ENCODE measurements around the gene TIMP4. TPM values are rescaled to one million over a fixed set of nuclear protein-coding genes. Genes with fewer than 3 reads are reported as not detected.

Gene TIMP4
- total RNA-seq, 1 experiment from 2014 or later: 8.4 TPM

DNA sequence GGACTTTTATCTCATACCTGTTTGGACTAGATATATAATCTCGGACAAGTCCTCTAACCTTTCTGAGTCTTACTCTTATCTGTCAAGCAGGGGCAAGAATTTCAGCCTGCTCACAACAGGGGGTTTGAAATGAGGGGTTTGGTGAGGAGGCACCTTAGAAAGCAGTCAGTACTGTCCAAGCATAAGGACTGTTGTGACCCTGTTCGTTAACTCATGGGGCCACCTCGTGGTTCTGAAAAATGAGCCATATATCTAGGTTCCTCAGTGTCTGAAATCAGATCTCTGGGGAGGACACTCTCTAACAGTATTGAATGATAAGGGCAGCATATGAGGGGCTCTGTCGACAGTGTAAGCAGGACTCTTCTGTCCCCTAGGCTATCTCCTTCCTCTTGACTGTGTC, 7.2 kb upstream of the TIMP4 start:
- Histone ChIP-seq H2BK12ac (ENCODE audit: insufficient read length, low read depth, low read length) (no peak overlapping the region), H3K18ac (ENCODE audit: insufficient read length, low read depth, low read length) (no peak overlapping the region), H3K27me3 (ENCODE audit: insufficient read depth, low read length) (no peaks in the 10 kb centered on the region), H3K27ac (ENCODE audit: insufficient read length, low read depth, low read length) (no peak overlapping the region), H2BK15ac (ENCODE audit: low read depth, low read length) (no peak overlapping the region), H3K79me1 (ENCODE audit: insufficient read depth, low read depth, low read length, poor library complexity, severe bottlenecking) (no peaks in the 10 kb centered on the region), H4K20me1 (ENCODE audit: control insufficient read depth, insufficient read depth, insufficient read length) (no peaks in the 10 kb centered on the region), H3K56ac (ENCODE audit: insufficient read length, low read depth, low read length) (no peak overlapping the region), H4K8ac (replicated peaks; ENCODE audit: insufficient read length, low read depth, low read length) (no peak overlapping the region), H3K9me3 (ENCODE audit: control insufficient read depth, low read depth, low read length) (no peaks in the 10 kb centered on the region), H3K23me2 (ENCODE audit: insufficient read length, low read depth, low read length, poor library complexity, severe bottlenecking) (no peaks in the 10 kb centered on the region), H3K14ac (ENCODE audit: insufficient read depth, low read length) (no peak overlapping the region), H3K79me2 (ENCODE audit: insufficient read depth, low read length) (no peaks in the 10 kb centered on the region), H3K4ac (ENCODE audit: low read depth, low read length) (no peak overlapping the region), H2BK20ac (ENCODE audit: low read depth, low read length, poor library complexity, severe bottlenecking) (no peak overlapping the region), H2BK120ac (ENCODE audit: low read depth, low read length, poor library complexity, severe bottlenecking) (no peak overlapping the region), H3K9ac (ENCODE audit: extremely low read depth, insufficient read length, low read length) (no peak overlapping the region), H4K5ac (ENCODE audit: insufficient read length, low read depth, low read length) (no peak overlapping the region), H3T11ph (ENCODE audit: low read length) (no peak overlapping the region), H3K4me1 (ENCODE audit: insufficient read depth, low read length) (no peaks in the 10 kb centered on the region), H4K91ac (ENCODE audit: insufficient read length, low read depth, low read length) (no peak overlapping the region), H3K4me2 (ENCODE audit: insufficient read depth, insufficient read length, low read length) (no peak overlapping the region), H2AFZ (ENCODE audit: low read length) (no peak overlapping the region), H2BK5ac (ENCODE audit: insufficient read length, low read length) (no peak overlapping the region), H2AK5ac (ENCODE audit: insufficient read length, low read length) (no peak overlapping the region), H3K23ac (ENCODE audit: insufficient read length, low read depth, low read length) (no peak overlapping the region)
- H3K9me3 Mint-ChIP-seq: peaks cover 0 to 6% of the 10 kb centered on the region in 2 experiments; a peak in 2 of 5 replicates
- peaks cover 10 to 11% of the 10 kb centered on the region in 2 experiments for H3K4me1 Mint-ChIP-seq
- H3K4me3 Mint-ChIP-seq: no peak overlapping the region
- TF ChIP-seq, protein P1, sequence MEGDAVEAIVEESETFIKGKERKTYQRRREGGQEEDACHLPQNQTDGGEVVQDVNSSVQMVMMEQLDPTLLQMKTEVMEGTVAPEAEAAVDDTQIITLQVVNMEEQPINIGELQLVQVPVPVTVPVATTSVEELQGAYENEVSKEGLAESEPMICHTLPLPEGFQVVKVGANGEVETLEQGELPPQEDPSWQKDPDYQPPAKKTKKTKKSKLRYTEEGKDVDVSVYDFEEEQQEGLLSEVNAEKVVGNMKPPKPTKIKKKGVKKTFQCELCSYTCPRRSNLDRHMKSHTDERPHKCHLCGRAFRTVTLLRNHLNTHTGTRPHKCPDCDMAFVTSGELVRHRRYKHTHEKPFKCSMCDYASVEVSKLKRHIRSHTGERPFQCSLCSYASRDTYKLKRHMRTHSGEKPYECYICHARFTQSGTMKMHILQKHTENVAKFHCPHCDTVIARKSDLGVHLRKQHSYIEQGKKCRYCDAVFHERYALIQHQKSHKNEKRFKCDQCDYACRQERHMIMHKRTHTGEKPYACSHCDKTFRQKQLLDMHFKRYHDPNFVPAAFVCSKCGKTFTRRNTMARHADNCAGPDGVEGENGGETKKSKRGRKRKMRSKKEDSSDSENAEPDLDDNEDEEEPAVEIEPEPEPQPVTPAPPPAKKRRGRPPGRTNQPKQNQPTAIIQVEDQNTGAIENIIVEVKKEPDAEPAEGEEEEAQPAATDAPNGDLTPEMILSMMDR (conservative IDR thresholded peaks at IDR 0.05): no peak
- H3K36me3 Mint-ChIP-seq (ENCODE audit: insufficient read depth in 1 of 3, low read depth in 3 of 3): peaks cover 21 to 38% (median 34%) of the 10 kb centered on the region in 3 experiments; a peak in 6 of 7 replicates
- no peaks in the 10 kb centered on the region for H3K27me3 Mint-ChIP-seq (ENCODE audit: low read depth)
- WGBS (ENCODE audit: extremely low coverage, insufficient read length, low lambda C conversion rate): no CpG with 5 or more reads among the region's 4 CpGs
- H3K27ac Mint-ChIP-seq: no peak overlapping the region; a peak in 1 of 7 replicates
- no peak for DNase-seq
